BE2C (cell line): ENCODE results near the gene ITIH1.

Experiments used
- DNase-seq: peaks from one replicate; pipeline ENCODE4 v3.0.0-alpha.2; 2020
- H3K27me3 ChIP-seq: fragments of 250-450 bp; sonication (Bioruptor Pico); 2 replicates; pipeline ENCODE4 v1.5.1; 2020; ENCODE audit warnings: mild to moderate bottlenecking
- H3K36me3 ChIP-seq: fragments of 250-450 bp; sonication (Bioruptor Pico); 2 replicates; pipeline ENCODE4 v1.5.1; 2020; ENCODE audit warnings: mild to moderate bottlenecking
- H3K4me1 ChIP-seq: fragments of 250-450 bp; sonication (Bioruptor Pico); 2 replicates; pipeline ENCODE4 v1.5.1; 2020
- H3K4me3 ChIP-seq: 2 replicates; pipeline ENCODE4 v1.5.1; 2011; ENCODE audit warnings: low read depth, low read length
- H3K9me3 ChIP-seq: fragments of 250-450 bp; sonication (Bioruptor Pico); 2 replicates; pipeline ENCODE4 v1.5.1; 2020
- TF ChIP-seq, protein P1 (sequence below): IDR thresholded peaks from 2 replicates; pipeline ENCODE4 v1.5.1; 2012; ENCODE audit warnings: mild to moderate bottlenecking, low read depth, low read length

ITIH1 gene

GRCh38 chr3:52836986-52837385 lies 59.6 kb downstream of the ITIH1 start:
- no peak for DNase-seq
- Histone ChIP-seq H3K36me3 (no peaks in the 10 kb centered on the region), H3K4me3 (no peak overlapping the region), H3K9me3 (no peaks in the 10 kb centered on the region), H3K4me1 (peaks cover 3% of the 10 kb centered on the region), H3K27me3 (no peaks in the 10 kb centered on the region)
- TF ChIP-seq, protein P1, sequence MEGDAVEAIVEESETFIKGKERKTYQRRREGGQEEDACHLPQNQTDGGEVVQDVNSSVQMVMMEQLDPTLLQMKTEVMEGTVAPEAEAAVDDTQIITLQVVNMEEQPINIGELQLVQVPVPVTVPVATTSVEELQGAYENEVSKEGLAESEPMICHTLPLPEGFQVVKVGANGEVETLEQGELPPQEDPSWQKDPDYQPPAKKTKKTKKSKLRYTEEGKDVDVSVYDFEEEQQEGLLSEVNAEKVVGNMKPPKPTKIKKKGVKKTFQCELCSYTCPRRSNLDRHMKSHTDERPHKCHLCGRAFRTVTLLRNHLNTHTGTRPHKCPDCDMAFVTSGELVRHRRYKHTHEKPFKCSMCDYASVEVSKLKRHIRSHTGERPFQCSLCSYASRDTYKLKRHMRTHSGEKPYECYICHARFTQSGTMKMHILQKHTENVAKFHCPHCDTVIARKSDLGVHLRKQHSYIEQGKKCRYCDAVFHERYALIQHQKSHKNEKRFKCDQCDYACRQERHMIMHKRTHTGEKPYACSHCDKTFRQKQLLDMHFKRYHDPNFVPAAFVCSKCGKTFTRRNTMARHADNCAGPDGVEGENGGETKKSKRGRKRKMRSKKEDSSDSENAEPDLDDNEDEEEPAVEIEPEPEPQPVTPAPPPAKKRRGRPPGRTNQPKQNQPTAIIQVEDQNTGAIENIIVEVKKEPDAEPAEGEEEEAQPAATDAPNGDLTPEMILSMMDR: no peak

DNA sequence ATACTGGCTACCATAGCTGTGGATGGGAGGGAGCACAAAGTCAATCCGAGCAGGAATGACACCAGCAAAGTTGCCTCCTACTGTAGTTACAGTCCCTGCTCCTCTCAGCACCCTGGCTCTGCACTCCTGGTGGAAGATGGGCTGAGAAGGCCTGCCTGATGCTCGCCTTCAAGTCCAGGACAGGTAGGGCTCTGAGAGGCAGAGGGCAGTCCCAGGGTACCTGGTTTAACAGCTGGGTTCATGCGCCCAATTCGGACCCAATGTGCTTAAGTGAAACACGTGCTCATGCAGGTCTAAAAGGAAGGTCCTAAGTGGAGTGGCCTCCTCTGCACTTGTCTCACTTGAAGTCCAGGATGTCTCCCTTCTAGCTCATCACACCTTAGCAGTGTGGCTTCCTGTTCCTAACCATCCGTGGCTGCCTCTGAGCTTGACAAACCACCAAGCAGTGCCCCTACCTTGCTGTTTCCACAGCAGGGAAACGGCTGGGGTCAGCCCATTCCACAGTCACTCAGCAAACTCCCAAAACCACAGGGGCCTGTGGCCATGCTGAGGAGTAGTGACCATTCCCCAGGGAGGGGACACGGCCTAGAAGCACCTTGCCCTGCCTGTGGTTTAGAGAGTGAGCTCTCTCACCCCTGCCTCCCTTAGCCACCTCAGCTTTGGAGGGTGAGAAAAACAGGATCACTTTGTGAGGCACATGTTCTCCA lies 61.3 kb downstream of the ITIH1 start:
- no peaks in the 10 kb centered on the region for H3K9me3 ChIP-seq
- TF ChIP-seq, protein P1: no peak
- H3K36me3 ChIP-seq: no peaks in the 10 kb centered on the region
- H3K27me3 ChIP-seq: no peaks in the 10 kb centered on the region
- no peaks in the 10 kb centered on the region for H3K4me1 ChIP-seq
- no peak for DNase-seq
- no peak overlapping the region for H3K4me3 ChIP-seq

DNA sequence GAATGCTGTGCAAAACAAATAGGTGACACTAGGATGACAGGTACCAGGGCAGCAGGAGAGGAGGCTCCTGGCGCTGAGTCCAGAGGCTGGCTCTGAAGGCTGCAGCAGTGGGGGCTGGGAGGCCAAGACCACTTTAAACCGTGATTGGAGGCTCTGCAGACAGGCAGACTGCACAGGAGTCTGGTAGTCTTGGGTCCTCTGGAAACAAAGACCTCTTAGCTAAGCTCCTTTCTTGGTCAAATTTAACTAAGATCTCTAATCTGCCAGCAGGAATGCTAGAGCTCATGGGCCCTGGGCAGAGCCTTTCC lies 61.8 kb downstream of the ITIH1 start:
- no peaks in the 10 kb centered on the region for H3K27me3 ChIP-seq
- TF ChIP-seq, protein P1: no peak
- DNase-seq: no peak
- no peaks in the 10 kb centered on the region for H3K36me3 ChIP-seq
- no peaks in the 10 kb centered on the region for H3K9me3 ChIP-seq
- no peak overlapping the region for H3K4me3 ChIP-seq
- H3K4me1 ChIP-seq: no peaks in the 10 kb centered on the region

GRCh38 chr3:52839892-52840545 lies 62.6 kb downstream of the ITIH1 start:
- no peaks in the 10 kb centered on the region for H3K4me1 ChIP-seq
- DNase-seq: no peak

GRCh38 chr3:52841211-52841980 lies 64.0 kb downstream of the ITIH1 start:
- TF ChIP-seq, protein P1: no peak
- H3K9me3 ChIP-seq: no peaks in the 10 kb centered on the region
- H3K4me1 ChIP-seq: no peaks in the 10 kb centered on the region

More at GRCh38 chr3:52839892-52840545, 62.6 kb downstream of the ITIH1 start:
- TF ChIP-seq, protein P1: no peak
- Histone ChIP-seq H3K4me3 (no peak overlapping the region), H3K36me3 (no peaks in the 10 kb centered on the region), H3K27me3 (no peaks in the 10 kb centered on the region), H3K9me3 (no peaks in the 10 kb centered on the region)

More at GRCh38 chr3:52841211-52841980, 64.0 kb downstream of the ITIH1 start:
- Histone ChIP-seq H3K27me3 (no peaks in the 10 kb centered on the region), H3K4me3 (no peak overlapping the region), H3K36me3 (no peaks in the 10 kb centered on the region)
- DNase-seq: no peak
